Motor neuron (in vitro differentiated cells): ENCODE data around the gene DGKQ. TPM values are rescaled to one million over a fixed set of nuclear protein-coding genes. Genes with fewer than 3 reads are reported as not detected.
A peak's percentile ranks its signal among the peaks of the same experiment; 100 is the strongest.
"Not testable (repeated sequence)": the region's sequence is repeated elsewhere in the genome, so short reads cannot be mapped to it uniquely, and the experiment has no call there.

Source experiments
- ATAC-seq, 8 experiments: fragments of 200-7000 bp; cut with Tn5 transposase; replicated peaks in 6 of 8; 2 replicates each; pipeline ENCODE4 v1.8.0; 2021; ENCODE audit warnings: mild to moderate bottlenecking in 8 of 8, moderate library complexity in 8 of 8
- H3K27ac ChIP-seq, 2 donors: fragments of 250-450 bp; sonication (Bioruptor Pico); 2 replicates each; pipeline ENCODE4 v1.9.0; 2021; ENCODE audit warnings: antibody characterized with exemption in 2 of 2, mild to moderate bottlenecking in 2 of 2, moderate library complexity in 1 of 2
- H3K4me1 ChIP-seq, 2 donors: fragments of 250-450 bp; sonication (Bioruptor Pico); replicated peaks in 1 of 2; 2 replicates each; pipeline ENCODE4 v1.6.1; 2021; ENCODE audit warnings: antibody characterized with exemption in 2 of 2, mild to moderate bottlenecking in 2 of 2, moderate library complexity in 1 of 2
- H3K4me3 ChIP-seq, 5 donors: fragments of 250-450 bp; sonication (Bioruptor Pico); 2 replicates each; pipeline ENCODE4 v1.9.0; 2021; ENCODE audit warnings: antibody characterized with exemption in 5 of 5, mild to moderate bottlenecking in 5 of 5, moderate library complexity in 4 of 5
- WGBS, 10 experiments: fragments of 450-650 bp; shearing (Covaris generic); methylation state at CpG; one replicate each; pipeline ENCODE4 v1.0.0; 2022; 5-methylcytosine and 5-hydroxymethylcytosine counted together
- in situ Hi-C, 9 experiments: fragments of 400-800 bp; cut with MboI; loops; one replicate each; pipeline ENCODE4 v1.15.0; 2021; ENCODE audit warnings: low sequenced_read_pairs in 9 of 9, low pct_unique_long_range_greater_than_20kb in 2 of 9; ENCODE audit not compliant: unreplicated experiment in 9 of 9
- total RNA-seq, 8 experiments: library from RNA; unstranded; fragments of 300-600 nt; gene quantifications; 2 replicates each; pipeline versions ENCODE4 v1.2.3 to v1.2.4, GENCODE V29; 2022

The DGKQ gene
- total RNA-seq, 8 experiments from 2014 or later: 2.9 to 11.7 (median 6.7) TPM

DNA sequence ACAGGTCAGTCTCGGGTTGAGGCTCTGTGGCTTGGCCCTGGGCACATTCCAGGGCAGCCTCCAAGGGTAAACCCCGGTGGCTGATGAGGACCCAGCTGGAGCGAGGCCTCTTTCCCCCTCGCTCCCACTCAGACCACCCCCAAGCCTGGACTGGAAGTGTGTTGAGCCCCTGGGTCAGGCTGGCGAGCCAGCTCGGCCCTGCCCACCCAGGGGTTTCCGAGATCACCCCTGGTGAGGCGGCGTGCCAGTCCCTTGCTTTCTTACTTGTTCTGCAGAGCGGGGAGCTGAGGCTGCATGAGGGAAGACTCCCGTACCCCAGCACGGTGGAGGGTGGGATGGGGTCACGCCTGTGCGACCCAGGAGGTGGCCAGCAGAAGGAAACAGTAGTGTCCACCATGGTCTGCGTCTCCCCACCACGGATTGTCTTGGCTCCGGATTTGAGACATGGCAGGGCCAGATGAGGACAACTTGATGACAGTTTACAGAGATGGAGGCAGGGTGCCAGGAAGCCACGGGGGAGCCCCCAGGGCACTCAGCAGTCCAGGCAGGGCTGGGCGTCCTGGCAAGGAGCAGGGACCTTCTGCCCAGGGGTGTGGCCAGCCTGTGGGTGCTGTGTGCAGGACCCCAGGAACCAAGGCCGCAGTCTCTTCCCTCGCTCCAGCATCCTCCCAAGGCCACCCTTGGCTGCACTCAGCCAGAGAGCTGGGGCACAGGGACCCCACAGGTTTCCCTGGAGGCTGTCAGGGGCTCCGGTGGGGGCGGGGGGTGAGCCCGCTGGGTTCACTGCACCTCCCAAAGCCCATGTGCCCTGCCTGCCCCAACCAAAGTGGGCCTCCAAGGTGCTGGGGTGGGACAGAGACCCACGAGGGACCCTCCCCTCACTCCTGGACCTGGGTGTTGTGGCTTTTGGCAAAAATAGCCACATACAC lies 31.5 kb upstream of the DGKQ start:
- 59 to 100% (median 76%) methylated on average over 1 to 11 of the region's 25 CpGs; no CpG with 5 or more reads in 4 of the 10 experiments for WGBS, 10 experiments
- H3K4me1 ChIP-seq: peaks cover 5 to 18% of the 10 kb centered on the region in 2 donors
- ATAC-seq: no peak
- H3K27ac ChIP-seq: no peak overlapping the region
- no peak overlapping the region for H3K4me3 ChIP-seq
- in situ Hi-C loops: no loop called here

DNA sequence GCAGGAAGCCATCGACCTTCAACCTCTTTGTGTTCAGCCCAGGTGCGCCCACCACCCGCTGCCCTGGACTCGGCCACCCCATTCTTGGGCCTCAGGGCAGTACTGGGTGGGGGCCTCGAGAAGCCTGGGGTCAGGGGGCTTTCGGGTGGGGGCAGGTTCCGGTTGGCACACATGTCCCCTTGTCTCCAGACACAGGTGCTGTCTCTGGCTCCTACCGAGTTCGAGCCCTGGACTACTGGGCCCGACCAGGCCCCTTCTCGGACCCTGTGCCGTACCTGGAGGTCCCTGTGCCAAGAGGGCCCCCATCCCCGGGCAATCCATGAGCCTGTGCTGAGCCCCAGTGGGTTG lies 30.7 kb upstream of the DGKQ start:
- in situ Hi-C loops: no loop called here
- peaks cover 3 to 14% of the 10 kb centered on the region in 2 donors for H3K4me1 ChIP-seq
- WGBS, 10 experiments: 27 to 60% methylated on average over 1 to 3 of the region's 13 CpGs; no CpG with 5 or more reads in 8 of the 10 experiments

DNA sequence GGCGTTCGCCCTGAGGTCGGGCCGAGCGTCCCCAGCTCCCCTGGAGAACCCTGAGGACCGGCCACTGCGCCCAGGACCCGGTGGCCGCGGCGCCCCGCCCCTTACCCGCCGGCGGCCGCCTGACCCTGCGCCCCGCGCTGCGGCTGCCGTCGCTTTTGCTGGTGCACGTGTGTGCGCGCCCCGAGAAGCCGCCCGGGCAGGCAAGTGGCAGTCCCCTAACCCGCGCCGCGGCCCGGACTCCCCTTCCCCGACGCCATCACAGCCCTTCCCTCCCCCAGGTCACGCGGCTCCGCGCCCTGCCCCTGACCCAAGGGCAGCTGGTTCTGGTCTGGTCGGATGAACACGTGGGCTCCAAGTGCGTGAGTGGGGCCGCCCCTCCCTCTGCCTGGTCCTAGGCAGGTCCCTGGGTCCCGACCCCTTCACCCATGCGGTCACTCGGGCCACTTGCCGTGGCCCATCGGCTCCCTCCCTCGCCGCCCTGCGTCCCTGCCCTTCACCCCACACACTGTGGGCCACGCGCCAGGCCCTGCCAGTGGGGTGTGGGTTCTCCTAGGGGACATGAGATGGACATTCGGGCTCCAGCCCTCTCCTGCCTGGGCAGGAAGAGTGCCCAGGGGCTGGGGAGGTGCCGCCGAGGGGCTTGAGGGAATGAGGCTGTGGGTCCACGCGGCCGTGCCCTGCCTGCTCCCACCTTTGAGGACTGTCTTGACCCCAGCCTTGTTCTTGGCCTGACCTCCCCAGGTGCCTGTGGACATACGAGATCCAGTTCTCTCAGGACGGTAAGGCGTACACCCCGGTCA lies 30.1 kb upstream of the DGKQ start:
- Histone ChIP-seq H3K4me1 (peaks cover 0 to 11% of the 10 kb centered on the region in 2 donors), H3K4me3 (peak overlapping the region in 2 of 5 donors; percentile 17 to 25), H3K27ac (no peak overlapping the region)
- WGBS, 10 experiments: 75 to 100% (median 80%) methylated on average over 1 to 4 of the region's 63 CpGs; no CpG with 5 or more reads in 7 of the 10 experiments
- in situ Hi-C loops: no loop called here
- ATAC-seq: peak in 5 of 8 experiments; percentile 5 to 57 (median 45)

More for the DNA sequence above, 30.7 kb upstream of the DGKQ start:
- no peak for ATAC-seq
- Histone ChIP-seq H3K4me3 (no peak overlapping the region), H3K27ac (no peak overlapping the region)

DNA sequence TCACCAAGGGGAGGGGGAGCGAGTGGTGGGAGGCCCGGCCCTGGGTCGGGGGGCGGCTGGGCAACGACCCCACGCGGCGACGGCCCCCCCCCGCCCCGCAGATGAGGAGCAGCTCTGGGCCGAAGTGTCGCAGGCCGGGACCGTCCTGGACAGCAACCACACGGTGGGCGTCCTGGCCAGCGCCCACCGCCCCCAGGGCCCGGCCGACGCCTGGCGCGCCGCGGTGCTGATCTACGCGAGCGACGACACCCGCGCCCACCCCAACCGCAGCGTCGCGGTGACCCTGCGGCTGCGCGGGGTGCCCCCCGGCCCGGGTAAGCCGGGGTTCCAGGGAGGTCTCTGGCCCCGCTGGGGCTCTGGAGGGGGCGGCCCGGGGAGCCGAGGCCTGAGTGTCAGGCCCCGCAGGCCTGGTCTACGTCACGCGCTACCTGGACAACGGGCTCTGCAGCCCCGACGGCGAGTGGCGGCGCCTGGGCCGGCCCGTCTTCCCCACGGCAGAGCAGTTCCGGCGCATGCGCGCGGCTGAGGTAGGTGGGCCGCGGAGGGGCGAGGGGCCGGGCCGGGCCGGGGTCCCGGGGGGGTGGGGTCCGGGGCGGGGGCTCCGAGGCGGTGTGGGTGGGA lies 29.4 kb upstream of the DGKQ start:
- ATAC-seq: peak in 7 of 8 experiments; percentile 8 to 66 (median 45)
- H3K4me1 ChIP-seq: peaks cover 0 to 11% of the 10 kb centered on the region in 2 donors
- in situ Hi-C loops: no loop called here
- 0% methylated on average over 2 of the region's 75 CpGs; no CpG with 5 or more reads in 9 of the 10 experiments for WGBS, 10 experiments
- peak overlapping the region in 2 of 5 donors; percentile 17 to 25 for H3K4me3 ChIP-seq
- no peak overlapping the region for H3K27ac ChIP-seq

DNA sequence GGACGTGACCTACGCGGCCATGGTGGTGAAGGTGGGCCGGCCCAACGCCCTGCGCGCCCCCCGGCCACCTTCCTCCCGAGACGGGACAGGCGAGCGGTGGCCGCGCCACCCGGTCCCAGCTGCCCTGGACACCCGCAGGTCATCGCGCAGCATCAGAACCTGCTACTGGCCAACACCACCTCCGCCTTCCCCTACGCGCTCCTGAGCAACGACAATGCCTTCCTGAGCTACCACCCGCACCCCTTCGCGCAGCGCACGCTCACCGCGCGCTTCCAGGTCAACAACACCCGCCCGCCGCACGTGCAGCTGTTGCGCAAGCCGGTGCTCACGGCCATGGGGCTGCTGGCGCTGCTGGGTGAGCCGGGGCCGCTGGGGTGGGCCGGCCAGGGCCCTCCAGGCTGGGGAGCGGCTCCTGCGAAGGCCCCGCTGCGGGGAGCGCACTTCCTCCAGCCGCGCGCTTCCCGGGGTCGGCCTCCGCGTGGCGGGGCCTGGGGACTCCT lies 28.8 kb upstream of the DGKQ start:
- peak; percentile 9 to 70 (median 48) for ATAC-seq
- 0% methylated on average over 2 to 9 of the region's 54 CpGs; no CpG with 5 or more reads in 8 of the 10 experiments for WGBS, 10 experiments
- H3K4me3 ChIP-seq: peak overlapping the region in 2 of 5 donors; percentile 17 to 25

DNA sequence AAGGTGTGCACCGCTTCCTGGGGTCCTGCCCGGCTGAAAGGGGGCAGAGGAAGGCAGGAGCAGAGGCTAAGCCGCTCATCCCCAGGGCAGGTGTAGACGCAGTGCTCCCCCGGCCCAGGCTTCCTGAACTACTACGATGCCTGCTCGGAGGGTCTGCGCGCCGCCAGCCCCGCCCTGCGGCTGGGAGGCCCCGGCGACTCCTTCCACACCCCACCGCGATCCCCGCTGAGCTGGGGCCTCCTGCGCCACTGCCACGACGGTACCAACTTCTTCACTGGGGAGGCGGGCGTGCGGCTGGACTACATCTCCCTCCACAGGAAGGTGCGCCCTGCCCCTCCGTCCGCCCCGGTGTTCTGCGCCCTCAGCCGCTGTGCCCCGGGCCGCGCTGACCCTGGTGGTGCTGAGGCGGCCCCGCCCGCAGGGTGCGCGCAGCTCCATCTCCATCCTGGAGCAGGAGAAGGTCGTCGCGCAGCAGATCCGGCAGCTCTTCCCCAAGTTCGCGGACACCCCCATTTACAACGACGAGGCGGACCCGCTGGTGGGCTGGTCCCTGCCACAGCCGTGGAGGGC lies 28.3 kb upstream of the DGKQ start:
- no peak for ATAC-seq
- Histone ChIP-seq H3K4me1 (peaks cover 2 to 13% of the 10 kb centered on the region in 2 donors), H3K27ac (no peak overlapping the region), H3K4me3 (peak overlapping the region in 1 of 5 donors; percentile 25)
- 0% methylated on average over 1 of the region's 48 CpGs; no CpG with 5 or more reads in 9 of the 10 experiments for WGBS, 10 experiments
- in situ Hi-C loops: no loop called here

More for the DNA sequence above, 28.8 kb upstream of the DGKQ start:
- peaks cover 2 to 13% of the 10 kb centered on the region in 2 donors for H3K4me1 ChIP-seq
- in situ Hi-C loops: no loop called here
- no peak overlapping the region for H3K27ac ChIP-seq

DNA sequence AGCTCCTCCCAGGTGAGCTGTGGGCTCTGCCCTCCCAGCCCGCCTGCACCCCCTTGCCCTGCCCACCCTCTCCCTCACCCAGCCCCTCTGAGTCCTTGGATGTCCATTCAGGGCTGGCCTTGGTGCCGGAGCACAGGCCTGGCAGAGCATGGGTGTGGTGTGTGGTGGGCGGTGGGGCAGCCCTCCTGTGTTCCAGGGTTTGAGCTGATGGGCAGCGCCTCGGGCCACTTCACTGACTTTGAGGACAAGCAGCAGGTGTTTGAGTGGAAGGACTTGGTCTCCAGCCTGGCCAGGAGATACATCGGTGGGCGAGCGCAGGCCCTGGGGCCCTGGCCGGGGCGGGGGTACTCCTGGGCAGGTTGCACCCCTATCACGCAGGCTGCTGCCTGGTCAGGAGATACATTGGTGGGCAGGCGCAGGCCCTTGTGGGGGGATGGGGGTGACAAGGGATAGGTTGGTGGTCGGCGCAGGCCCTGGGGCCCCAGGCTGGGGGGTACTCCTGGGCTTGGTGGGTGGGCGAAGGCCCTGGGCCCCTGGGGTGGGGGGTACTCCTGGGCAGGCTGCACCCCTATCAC lies 27.4 kb upstream of the DGKQ start:
- Histone ChIP-seq H3K27ac (no peak overlapping the region), H3K4me1 (peaks cover 2 to 13% of the 10 kb centered on the region in 2 donors), H3K4me3 (no peak overlapping the region)
- 81% methylated on average over 3 of the region's 15 CpGs; no CpG with 5 or more reads in 9 of the 10 experiments for WGBS, 10 experiments
- ATAC-seq: no peak
- in situ Hi-C loops: no loop called here

DNA sequence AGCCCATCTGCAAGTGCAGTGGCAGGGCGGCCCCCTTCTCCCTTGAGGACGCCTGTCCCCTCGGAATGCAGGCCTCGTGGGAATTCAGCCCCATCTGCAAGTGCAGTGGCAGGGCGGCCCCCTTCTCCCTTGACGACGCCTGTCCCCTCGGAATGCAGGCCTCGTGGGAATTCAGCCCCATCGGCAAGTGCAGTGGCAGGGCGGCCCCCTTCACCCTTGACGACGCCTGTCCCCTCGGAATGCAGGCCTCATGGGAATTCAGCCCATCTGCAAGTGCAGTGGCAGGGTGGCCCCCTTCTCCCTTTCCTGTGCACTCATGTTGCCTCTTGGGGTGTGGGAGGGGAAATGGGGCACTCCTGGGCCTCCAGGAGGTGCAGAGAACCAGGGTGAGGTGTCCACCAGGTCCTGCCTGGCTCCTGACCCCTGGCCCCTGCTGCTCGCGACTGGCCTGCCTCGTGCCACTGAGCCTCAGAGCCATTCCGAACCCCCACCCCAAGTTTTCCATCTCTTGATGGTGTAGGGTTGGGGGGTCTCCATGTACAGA lies 26.6 kb upstream of the DGKQ start:
- Histone ChIP-seq H3K4me1 (peaks cover 2 to 13% of the 10 kb centered on the region in 2 donors), H3K4me3 (no peak overlapping the region), H3K27ac (no peak overlapping the region)
- WGBS, 10 experiments: 0 to 74% (median 69%) methylated on average over 1 to 3 of the region's 18 CpGs; no CpG with 5 or more reads in 7 of the 10 experiments
- in situ Hi-C loops: no loop called here
- no peak for ATAC-seq

DNA sequence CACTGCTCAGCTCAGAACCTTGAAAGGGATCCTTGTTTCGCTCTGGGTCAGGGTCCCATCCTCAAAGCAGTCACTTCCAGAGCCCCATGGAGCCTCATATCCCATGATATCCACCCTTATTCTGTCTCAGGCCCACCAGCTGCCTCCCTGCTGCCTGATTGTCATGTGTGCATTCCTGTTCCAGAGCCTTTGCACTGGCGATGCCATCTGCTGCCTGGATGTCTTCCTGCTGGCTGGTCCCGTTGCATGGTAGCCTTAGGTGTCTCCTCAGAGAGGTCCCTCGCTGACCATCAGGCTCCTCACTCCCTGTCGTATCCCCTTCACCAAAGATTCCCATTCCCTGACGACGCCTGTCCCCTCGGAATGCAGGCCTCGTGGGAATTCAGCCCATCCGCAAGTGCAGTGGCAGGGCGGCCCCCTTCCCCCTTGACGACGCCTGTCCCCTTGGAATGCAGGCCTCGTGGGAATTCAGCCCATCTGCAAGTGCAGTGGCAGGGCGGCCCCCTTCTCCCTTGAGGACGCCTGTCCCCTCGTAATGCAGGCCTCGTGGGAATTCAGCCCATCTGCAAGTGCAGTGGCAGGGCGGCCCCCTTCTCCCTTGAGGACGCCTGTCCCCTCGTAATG lies 26.0 kb upstream of the DGKQ start:
- 0 to 65% (median 60%) methylated on average over 1 to 10 of the region's 21 CpGs; no CpG with 5 or more reads in 5 of the 10 experiments for WGBS, 10 experiments
- ATAC-seq, H3K4me3 ChIP-seq, in situ Hi-C loops, H3K27ac ChIP-seq: not testable (repeated sequence)
- H3K4me1 ChIP-seq: peaks cover 2 to 13% of the 10 kb centered on the region in 2 donors

DNA sequence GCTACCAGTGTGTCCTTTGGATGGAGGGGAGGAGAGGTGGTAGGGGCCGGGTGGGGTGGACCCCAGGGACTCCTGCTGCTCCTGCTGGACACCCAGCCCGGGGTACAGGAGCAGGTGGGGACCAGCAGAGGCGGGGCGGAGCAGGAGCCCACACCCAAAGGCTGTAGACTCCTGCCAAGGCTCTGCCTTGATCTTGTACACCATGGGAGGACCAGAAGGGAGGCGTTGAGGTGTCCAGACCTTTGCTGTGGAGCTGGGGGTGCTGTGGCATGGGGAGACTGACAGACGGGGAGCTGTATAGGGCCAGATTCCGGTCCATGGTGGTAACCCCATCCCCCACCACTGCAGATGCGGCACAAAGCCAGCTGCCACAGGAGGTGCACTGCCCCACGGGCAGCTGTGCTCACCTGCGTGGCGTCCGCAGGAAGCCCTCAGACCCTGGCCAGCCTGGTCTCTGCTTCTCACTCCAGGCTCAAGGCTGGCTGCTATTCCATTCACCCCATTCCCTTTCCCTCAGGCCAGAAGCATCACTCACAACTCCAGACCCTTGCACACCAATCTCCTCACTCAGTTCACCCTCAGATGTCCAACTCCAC lies 24.8 kb upstream of the DGKQ start:
- ATAC-seq: peak in 2 of 8 experiments; percentile 2 to 5
- Histone ChIP-seq H3K4me1 (peaks cover 5 to 13% of the 10 kb centered on the region in 2 donors), H3K4me3 (no peak overlapping the region), H3K27ac (no peak overlapping the region)
- in situ Hi-C loops: no loop called here
- WGBS, 10 experiments: 34 to 63% methylated on average over 4 to 8 of the region's 12 CpGs; no CpG with 5 or more reads in 8 of the 10 experiments

DNA sequence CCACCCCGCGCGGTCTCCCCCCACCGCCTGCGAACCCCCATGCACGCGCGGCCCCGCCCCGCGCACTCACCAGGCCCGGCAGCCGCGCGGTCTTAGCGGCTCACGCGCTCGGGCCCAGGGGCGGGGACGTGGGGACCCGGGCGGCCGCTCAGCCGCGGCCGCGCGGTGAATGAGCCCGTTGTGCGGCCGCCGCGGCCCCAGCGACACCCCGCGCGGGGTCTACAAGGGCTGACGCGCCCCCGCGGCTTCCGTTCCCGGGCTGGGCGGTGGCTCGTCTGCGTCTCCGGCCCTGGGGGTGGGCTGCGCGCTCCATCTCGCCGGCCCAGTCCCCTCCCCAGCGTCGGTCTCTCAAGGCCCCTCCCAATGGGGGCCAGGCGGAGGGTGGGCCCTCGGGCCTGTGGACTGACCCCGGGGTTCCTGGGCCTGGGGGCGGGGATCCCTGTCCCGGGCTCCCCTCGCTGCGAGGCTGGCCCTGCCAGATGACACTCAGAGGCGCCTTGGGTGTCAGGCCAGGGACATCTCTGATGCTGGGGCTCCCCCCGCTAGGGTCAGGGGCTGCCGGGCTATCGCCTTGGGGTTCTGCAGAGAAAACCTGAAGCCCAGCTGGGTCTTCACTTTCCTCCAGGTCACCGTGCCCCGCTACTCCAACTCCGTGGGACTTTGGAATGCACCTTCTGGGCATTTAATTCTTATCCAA lies 24.2 kb upstream of the DGKQ start:
- 13% methylated on average over 6 of the region's 68 CpGs; no CpG with 5 or more reads in 9 of the 10 experiments for WGBS, 10 experiments
- in situ Hi-C loops: no loop called here
- ATAC-seq: peak; percentile 50 to 79 (median 74)

More for the DNA sequence above, 24.2 kb upstream of the DGKQ start:
- H3K4me1 ChIP-seq: peaks cover 5 to 15% of the 10 kb centered on the region in 2 donors
- H3K27ac ChIP-seq: no peak overlapping the region
- H3K4me3 ChIP-seq: peak overlapping the region; percentile 14 to 35 (median 28)
